CD4-positive, alpha-beta T cell (primary cell): ENCODE measurements around the gene COL4A4. TPM values are rescaled to one million over a fixed set of nuclear protein-coding genes. Genes with fewer than 3 reads are reported as not detected.

Experiments
- ATAC-seq: fragments of 200-7000 bp; cut with Tn5 transposase; one replicate; pipeline ENCODE4 v1.10.0; 2022; ENCODE audit warnings: mild to moderate bottlenecking; ENCODE audit not compliant: poor library complexity
- CTCF ChIA-PET: fragments of 350-600 bp; sonication (Branson Sonifier 250); formaldehyde crosslinking; loops from one replicate; lab custom pipeline; 2021; ENCODE audit warnings: antibody characterized with exemption, inconsistent platforms; lab: Charles Lee
- POLR2A ChIA-PET: fragments of 350-600 bp; sonication (Branson Sonifier 250); formaldehyde crosslinking; loops from one replicate; lab custom pipeline; 2021; ENCODE audit warnings: antibody characterized with exemption, inconsistent platforms; lab: Charles Lee
- DNase-seq, 14 experiments: peaks; one replicate each; pipeline ENCODE4 v3.0.0-alpha.2; 2013 to 2020; ENCODE audit warnings: mixed read lengths in 2 of 14
- H3K27ac ChIP-seq, 2 donors: one replicate each; pipeline versions ENCODE4 v1.5.1 to v1.7.0; 2013; ENCODE audit warnings: low read length in 2 of 2, low read depth in 1 of 2, mild to moderate bottlenecking in 1 of 2
- H3K27me3 ChIP-seq, 2 experiments: 1 replicate in 1 of 2; 2 replicates in 1 of 2; pipeline versions ENCODE4 v1.6.1 to v1.7.0; 2013; ENCODE audit warnings: low read length in 2 of 2, control low read depth in 1 of 2, mild to moderate bottlenecking in 1 of 2, moderate library complexity in 1 of 2; ENCODE audit not compliant: insufficient read depth in 2 of 2, control insufficient read depth in 1 of 2
- H3K36me3 ChIP-seq: one replicate; pipeline ENCODE4 v1.6.1; 2013; ENCODE audit warnings: low read length, control low read depth; ENCODE audit not compliant: insufficient read depth
- H3K4me1 ChIP-seq: one replicate; pipeline ENCODE4 v1.6.1; 2013; ENCODE audit warnings: low read length, control low read depth; ENCODE audit not compliant: insufficient read depth
- H3K4me3 ChIP-seq: one replicate; pipeline ENCODE4 v1.5.1; 2013; ENCODE audit warnings: mild to moderate bottlenecking, low read length, moderate library complexity
- H3K9me3 ChIP-seq, 2 experiments: 1 replicate in 1 of 2; 2 replicates in 1 of 2; pipeline versions ENCODE4 v1.6.1 to v1.7.0; 2013; ENCODE audit warnings: low read length in 2 of 2, mild to moderate bottlenecking in 2 of 2, control low read depth in 1 of 2, moderate library complexity in 1 of 2; ENCODE audit not compliant: control insufficient read depth in 1 of 2, insufficient read depth in 1 of 2
- H3K27ac Mint-ChIP-seq: one replicate; pipeline ENCODE4 v1.8.0; 2020; ENCODE audit warnings: mixed read lengths
- H3K27me3 Mint-ChIP-seq: one replicate; pipeline ENCODE4 v1.8.0; 2021; ENCODE audit warnings: mixed read lengths
- H3K36me3 Mint-ChIP-seq: one replicate; pipeline ENCODE4 v1.8.0; 2021; ENCODE audit warnings: low read depth, mixed read lengths
- H3K4me1 Mint-ChIP-seq: one replicate; pipeline ENCODE4 v1.8.0; 2021; ENCODE audit warnings: low read depth, mixed read lengths
- H3K4me3 Mint-ChIP-seq: one replicate; pipeline ENCODE4 v1.8.0; 2020; ENCODE audit warnings: mild to moderate bottlenecking, mixed read lengths
- H3K9me3 Mint-ChIP-seq: one replicate; pipeline ENCODE4 v1.8.0; 2020; ENCODE audit warnings: mixed read lengths
- intact Hi-C, 2 experiments: fragments of 100-400 bp; cut with DNase I in 1 of 2; cut with micrococcal nuclease in 1 of 2; formaldehyde crosslinking; loops; one replicate each; pipeline versions ENCODE4 v1.15.1 to v1.9.0; 2023 to 2025; cut with DNase I, micrococcal nuclease
- total RNA-seq, 174 experiments: library from RNA in 2 of 174; stranded (reverse) in 2 of 174; gene quantifications; one replicate each; pipeline ENCODE4 v1.2.3 and lab custom pipeline; 2021 to 2026
- TF ChIP-seq, protein P1 (sequence below): fragments of 200-600 bp; IDR thresholded peaks from one replicate; pipeline ENCODE4 v1.8.0; 2022; ENCODE audit warnings: antibody characterized with exemption, mild to moderate bottlenecking

The COL4A4 gene
- total RNA-seq, 2 experiments from 2014 or later = not detected

DNA sequence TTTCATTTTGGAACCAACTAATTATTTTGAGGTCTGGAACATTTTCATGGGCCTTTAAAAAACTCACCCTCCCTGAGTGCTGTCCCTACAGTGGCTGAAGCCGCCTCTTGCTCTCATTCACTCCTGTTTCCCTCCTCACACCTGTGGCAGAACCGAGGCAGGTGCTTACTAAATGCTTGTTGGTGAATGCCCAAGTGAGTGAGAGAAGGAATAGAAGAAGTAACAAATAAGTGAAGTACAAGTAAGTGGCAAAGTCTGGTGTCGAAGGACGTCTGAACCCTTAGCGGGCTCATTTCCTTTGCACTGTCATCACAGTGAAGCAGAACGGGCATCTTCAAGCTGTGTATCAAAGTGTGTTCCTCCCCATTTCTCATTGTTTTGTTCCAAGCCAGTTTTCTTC lies 192.9 kb downstream of the COL4A4 start:
- CTCF ChIA-PET = no interaction called here
- peaks cover 27% of the 10 kb centered on the region for H3K36me3 Mint-ChIP-seq
- ATAC-seq (no peak), DNase-seq (no peak)
- TF ChIP-seq, protein P1, sequence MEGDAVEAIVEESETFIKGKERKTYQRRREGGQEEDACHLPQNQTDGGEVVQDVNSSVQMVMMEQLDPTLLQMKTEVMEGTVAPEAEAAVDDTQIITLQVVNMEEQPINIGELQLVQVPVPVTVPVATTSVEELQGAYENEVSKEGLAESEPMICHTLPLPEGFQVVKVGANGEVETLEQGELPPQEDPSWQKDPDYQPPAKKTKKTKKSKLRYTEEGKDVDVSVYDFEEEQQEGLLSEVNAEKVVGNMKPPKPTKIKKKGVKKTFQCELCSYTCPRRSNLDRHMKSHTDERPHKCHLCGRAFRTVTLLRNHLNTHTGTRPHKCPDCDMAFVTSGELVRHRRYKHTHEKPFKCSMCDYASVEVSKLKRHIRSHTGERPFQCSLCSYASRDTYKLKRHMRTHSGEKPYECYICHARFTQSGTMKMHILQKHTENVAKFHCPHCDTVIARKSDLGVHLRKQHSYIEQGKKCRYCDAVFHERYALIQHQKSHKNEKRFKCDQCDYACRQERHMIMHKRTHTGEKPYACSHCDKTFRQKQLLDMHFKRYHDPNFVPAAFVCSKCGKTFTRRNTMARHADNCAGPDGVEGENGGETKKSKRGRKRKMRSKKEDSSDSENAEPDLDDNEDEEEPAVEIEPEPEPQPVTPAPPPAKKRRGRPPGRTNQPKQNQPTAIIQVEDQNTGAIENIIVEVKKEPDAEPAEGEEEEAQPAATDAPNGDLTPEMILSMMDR = no peak
- peak overlapping the region; percentile 14 for H3K4me3 Mint-ChIP-seq
- no peaks in the 10 kb centered on the region for H3K27me3 Mint-ChIP-seq
- H3K9me3 Mint-ChIP-seq = no peaks in the 10 kb centered on the region
- POLR2A ChIA-PET = no interaction called here
- H3K9me3 ChIP-seq = no peaks in the 10 kb centered on the region
- H3K27ac Mint-ChIP-seq = peak overlapping the region; percentile 38
- no peak overlapping the region for H3K4me3 ChIP-seq
- intact Hi-C loops = loop anchor here in 1 of 2 experiments (5.0 kb wide), 1 partner anchor 134 kb away; the partner anchor contains the start of gene RHBDD1
- no peaks in the 10 kb centered on the region for H3K4me1 ChIP-seq
- H3K4me1 Mint-ChIP-seq = peaks cover 45% of the 10 kb centered on the region
- no peaks in the 10 kb centered on the region for H3K36me3 ChIP-seq
- H3K27ac ChIP-seq = no peak overlapping the region
- H3K27me3 ChIP-seq = no peaks in the 10 kb centered on the region

DNA sequence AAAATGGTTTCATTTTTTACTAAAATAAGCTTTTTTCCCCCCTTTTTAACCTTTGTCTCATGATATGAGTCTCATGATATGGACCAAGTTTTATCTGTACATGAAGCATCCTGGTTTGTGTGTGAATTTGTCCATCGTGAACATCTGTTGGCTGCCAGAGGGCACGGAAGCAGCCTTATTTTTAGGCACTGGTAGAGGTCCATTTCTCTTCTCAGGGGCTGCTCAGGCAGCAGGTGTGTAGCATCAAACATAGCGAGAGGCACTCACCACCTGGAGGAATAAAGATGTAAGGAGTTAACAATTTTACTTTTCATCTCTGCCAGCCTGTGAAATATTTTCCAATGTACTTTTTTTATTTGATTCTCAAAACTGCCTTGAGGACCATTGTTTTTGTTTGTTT lies 193.6 kb downstream of the COL4A4 start:
- Histone ChIP-seq H3K9me3 (no peaks in the 10 kb centered on the region), H3K4me1 (no peaks in the 10 kb centered on the region), H3K27me3 (no peaks in the 10 kb centered on the region), H3K36me3 (no peaks in the 10 kb centered on the region), H3K4me3 (no peak overlapping the region), H3K27ac (no peak overlapping the region)
- Mint-ChIP-seq H3K4me3 (peak overlapping the region; percentile 50), H3K27ac (peak overlapping the region; percentile 40), H3K36me3 (peaks cover 27% of the 10 kb centered on the region), H3K27me3 (no peaks in the 10 kb centered on the region), H3K4me1 (peaks cover 42% of the 10 kb centered on the region), H3K9me3 (no peaks in the 10 kb centered on the region)
- ChIA-PET CTCF (no interaction called here), POLR2A (no interaction called here)
- intact Hi-C loops = loop anchor here in 1 of 2 experiments (5.0 kb wide), 1 partner anchor 133 kb away; the partner anchor contains the start of gene RHBDD1
- no peak for ATAC-seq
- DNase-seq = no peak
- TF ChIP-seq, protein P1 = no peak

DNA sequence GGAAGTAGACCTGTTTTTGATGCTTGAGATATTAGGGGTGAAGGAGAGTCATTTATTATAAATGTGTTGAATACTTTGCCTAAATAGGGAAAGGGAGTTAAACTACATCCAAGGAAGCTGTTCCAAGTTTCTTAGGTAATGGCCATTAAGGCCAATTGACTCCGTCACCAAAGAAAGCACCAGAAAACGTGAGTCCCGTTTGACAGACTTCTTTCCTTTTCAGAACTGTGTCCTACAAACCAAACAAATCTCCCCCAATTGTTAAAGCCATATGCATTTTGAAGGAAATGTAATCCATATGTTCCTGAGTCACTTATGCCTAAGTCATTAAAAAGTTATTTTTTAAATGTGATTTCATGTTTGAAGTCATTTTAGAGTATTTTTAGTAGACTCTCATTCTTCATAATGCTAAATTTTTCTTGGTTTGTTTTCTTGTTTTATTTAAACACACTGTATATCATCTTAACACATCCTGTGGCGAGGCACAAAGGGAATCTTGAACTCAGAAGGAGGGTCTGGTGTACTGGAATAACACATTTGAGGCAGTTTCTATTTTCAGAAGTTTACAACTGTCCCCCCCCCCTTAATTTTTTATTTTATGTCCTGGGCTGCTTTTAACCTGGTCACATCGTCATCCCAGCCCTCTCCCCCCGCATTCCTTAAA lies 194.5 kb downstream of the COL4A4 start:
- ChIA-PET CTCF (interaction anchor here (0.5 kb wide), 1 partner anchor 92 kb away, joined by 4 read pairs; no protein-coding TSS in a partner anchor), POLR2A (no interaction called here)
- intact Hi-C loops = loop anchor here in 1 of 2 experiments (5.0 kb wide), 1 partner anchor 132 kb away; the partner anchor contains the start of gene RHBDD1
- TF ChIP-seq, protein P1 = no peak
- DNase-seq (no peak), ATAC-seq (no peak)
- H3K4me1 ChIP-seq = no peaks in the 10 kb centered on the region
- H3K27ac Mint-ChIP-seq = no peak overlapping the region
- no peaks in the 10 kb centered on the region for H3K9me3 ChIP-seq
- H3K4me3 Mint-ChIP-seq = peak overlapping the region; percentile 50
- no peaks in the 10 kb centered on the region for H3K27me3 Mint-ChIP-seq
- no peaks in the 10 kb centered on the region for H3K27me3 ChIP-seq
- H3K27ac ChIP-seq = no peak overlapping the region
- no peaks in the 10 kb centered on the region for H3K36me3 ChIP-seq
- no peaks in the 10 kb centered on the region for H3K9me3 Mint-ChIP-seq
- H3K4me1 Mint-ChIP-seq = peaks cover 39% of the 10 kb centered on the region
- peaks cover 22% of the 10 kb centered on the region for H3K36me3 Mint-ChIP-seq
- H3K4me3 ChIP-seq = no peak overlapping the region
